Activated naive CD8-positive, alpha-beta T cell treated with anti-CD3 and anti-CD28 coated beads, Interleukin-2, amount 10 ng/mL, durations not matched to agents 7 days and 5 days (primary cell): ENCODE results near the gene MARCHF6. TPM values are rescaled to one million over a fixed set of nuclear protein-coding genes. Genes with fewer than 3 reads are reported as not detected.

Experiments used
- ATAC-seq: fragments of 150-1000 bp; cut with Tn5 transposase; one replicate; pipeline ENCODE4 v1.10.0; 2021; ENCODE audit warnings: low read depth, moderate library complexity
- POLR2A ChIA-PET: fragments of 350-600 bp; sonication (Branson Sonifier 250); formaldehyde crosslinking; loops from one replicate; lab custom pipeline; 2021; ENCODE audit warnings: antibody characterized with exemption; lab: Charles Lee
- DNase-seq: peaks from one replicate; pipeline ENCODE4 v3.0.0; 2021
- H3K27ac Mint-ChIP-seq: one replicate; pipeline ENCODE4 v1.8.0; 2022; ENCODE audit warnings: mild to moderate bottlenecking, mixed read lengths
- H3K27me3 Mint-ChIP-seq: one replicate; pipeline ENCODE4 v1.8.0; 2022; ENCODE audit warnings: mild to moderate bottlenecking, moderate library complexity, mixed read lengths
- H3K36me3 Mint-ChIP-seq: one replicate; pipeline ENCODE4 v1.8.0; 2021; ENCODE audit warnings: mild to moderate bottlenecking, mixed read lengths
- H3K4me1 Mint-ChIP-seq: one replicate; pipeline ENCODE4 v1.8.0; 2021; ENCODE audit warnings: mixed read lengths
- H3K4me3 Mint-ChIP-seq: one replicate; pipeline ENCODE4 v1.8.0; 2022; ENCODE audit warnings: mild to moderate bottlenecking, moderate library complexity, mixed read lengths
- H3K9me3 Mint-ChIP-seq: one replicate; pipeline ENCODE4 v1.8.0; 2021; ENCODE audit warnings: mixed read lengths
- total RNA-seq, 2 experiments: library from RNA; stranded (reverse); gene quantifications; one replicate each; pipeline ENCODE4 v1.2.3, GENCODE V29; 2021

MARCHF6 gene
- total RNA-seq, 2 experiments from 2014 or later, result 127 to 135 TPM

DNA sequence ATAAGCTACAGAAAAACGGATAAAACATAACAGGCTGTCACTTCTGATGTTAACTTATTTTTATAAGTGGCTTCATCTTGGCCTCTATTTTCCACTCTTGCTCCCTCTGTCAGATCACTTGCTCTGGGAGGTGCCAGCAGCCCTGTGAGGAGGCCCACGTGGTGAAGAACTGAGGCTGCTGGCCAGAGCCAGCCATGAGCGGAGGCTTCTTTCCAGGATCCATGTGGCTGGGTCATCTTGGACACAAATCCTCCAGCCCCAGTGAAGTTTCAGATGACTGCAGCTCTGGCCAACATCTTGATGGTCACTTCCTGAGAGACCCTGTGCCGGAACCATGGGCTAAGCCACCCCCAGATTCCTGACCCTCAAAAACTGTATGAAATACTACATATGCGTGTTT, 38.3 kb upstream of the MARCHF6 start:
- peaks cover 5% of the 10 kb centered on the region for H3K27me3 Mint-ChIP-seq
- H3K27ac Mint-ChIP-seq, result no peak overlapping the region
- POLR2A ChIA-PET, result no interaction called here
- ATAC-seq, result no peak
- DNase-seq, result no peak
- H3K36me3 Mint-ChIP-seq, result no peaks in the 10 kb centered on the region
- no peaks in the 10 kb centered on the region for H3K9me3 Mint-ChIP-seq
- H3K4me1 Mint-ChIP-seq, result no peaks in the 10 kb centered on the region
- no peak overlapping the region for H3K4me3 Mint-ChIP-seq

GRCh38 chr5:10315824-10316509, 37.5 kb upstream of the MARCHF6 start:
- ATAC-seq (no peak), DNase-seq (no peak)
- Mint-ChIP-seq H3K4me1 (no peaks in the 10 kb centered on the region), H3K27ac (no peak overlapping the region), H3K27me3 (peaks cover 5% of the 10 kb centered on the region), H3K36me3 (no peaks in the 10 kb centered on the region), H3K4me3 (no peak overlapping the region), H3K9me3 (no peaks in the 10 kb centered on the region)
- POLR2A ChIA-PET, result interaction anchor here (0.7 kb wide), 1 partner anchor 12 kb away, joined by 4 read pairs; no protein-coding TSS in a partner anchor

- POLR2A ChIA-PET, result no interaction called here
- no peaks in the 10 kb centered on the region for H3K36me3 Mint-ChIP-seq
- peaks cover 8% of the 10 kb centered on the region for H3K27me3 Mint-ChIP-seq
- H3K9me3 Mint-ChIP-seq, result no peaks in the 10 kb centered on the region
- ATAC-seq (no peak), DNase-seq (no peak)
- no peak overlapping the region for H3K4me3 Mint-ChIP-seq
- H3K27ac Mint-ChIP-seq, result no peak overlapping the region
- H3K4me1 Mint-ChIP-seq, result no peaks in the 10 kb centered on the region
Measured at GRCh38 chr5:10317825-10318682, 35.4 kb upstream of the MARCHF6 start.

- ATAC-seq, result no peak
- no peaks in the 10 kb centered on the region for H3K36me3 Mint-ChIP-seq
- POLR2A ChIA-PET, result no interaction called here
- no peaks in the 10 kb centered on the region for H3K4me1 Mint-ChIP-seq
- H3K4me3 Mint-ChIP-seq, result no peak overlapping the region
- no peak for DNase-seq
- peaks cover 8% of the 10 kb centered on the region for H3K27me3 Mint-ChIP-seq
- H3K27ac Mint-ChIP-seq, result no peak overlapping the region
- no peaks in the 10 kb centered on the region for H3K9me3 Mint-ChIP-seq
Measured at GRCh38 chr5:10319202-10319851, 34.2 kb upstream of the MARCHF6 start.

- H3K27me3 Mint-ChIP-seq, result peaks cover 6% of the 10 kb centered on the region
- H3K4me1 Mint-ChIP-seq, result no peaks in the 10 kb centered on the region
- H3K4me3 Mint-ChIP-seq, result no peak overlapping the region
- H3K36me3 Mint-ChIP-seq, result no peaks in the 10 kb centered on the region
- H3K9me3 Mint-ChIP-seq, result no peaks in the 10 kb centered on the region
- ATAC-seq, result no peak
- no peak overlapping the region for H3K27ac Mint-ChIP-seq
- no peak for DNase-seq
- POLR2A ChIA-PET, result no interaction called here
Measured at GRCh38 chr5:10320793-10321192, 32.7 kb upstream of the MARCHF6 start.

GRCh38 chr5:10321882-10322281, 31.6 kb upstream of the MARCHF6 start:
- DNase-seq, result no peak
- ATAC-seq, result no peak
- Mint-ChIP-seq H3K36me3 (no peaks in the 10 kb centered on the region), H3K27me3 (peaks cover 3% of the 10 kb centered on the region), H3K4me3 (no peak overlapping the region), H3K27ac (no peak overlapping the region), H3K4me1 (no peaks in the 10 kb centered on the region), H3K9me3 (no peaks in the 10 kb centered on the region)
- POLR2A ChIA-PET, result no interaction called here

- H3K27me3 Mint-ChIP-seq, result peaks cover 7% of the 10 kb centered on the region
- POLR2A ChIA-PET, result no interaction called here
- H3K36me3 Mint-ChIP-seq, result no peaks in the 10 kb centered on the region
Measured at GRCh38 chr5:10323588-10324488, 29.7 kb upstream of the MARCHF6 start.

DNA sequence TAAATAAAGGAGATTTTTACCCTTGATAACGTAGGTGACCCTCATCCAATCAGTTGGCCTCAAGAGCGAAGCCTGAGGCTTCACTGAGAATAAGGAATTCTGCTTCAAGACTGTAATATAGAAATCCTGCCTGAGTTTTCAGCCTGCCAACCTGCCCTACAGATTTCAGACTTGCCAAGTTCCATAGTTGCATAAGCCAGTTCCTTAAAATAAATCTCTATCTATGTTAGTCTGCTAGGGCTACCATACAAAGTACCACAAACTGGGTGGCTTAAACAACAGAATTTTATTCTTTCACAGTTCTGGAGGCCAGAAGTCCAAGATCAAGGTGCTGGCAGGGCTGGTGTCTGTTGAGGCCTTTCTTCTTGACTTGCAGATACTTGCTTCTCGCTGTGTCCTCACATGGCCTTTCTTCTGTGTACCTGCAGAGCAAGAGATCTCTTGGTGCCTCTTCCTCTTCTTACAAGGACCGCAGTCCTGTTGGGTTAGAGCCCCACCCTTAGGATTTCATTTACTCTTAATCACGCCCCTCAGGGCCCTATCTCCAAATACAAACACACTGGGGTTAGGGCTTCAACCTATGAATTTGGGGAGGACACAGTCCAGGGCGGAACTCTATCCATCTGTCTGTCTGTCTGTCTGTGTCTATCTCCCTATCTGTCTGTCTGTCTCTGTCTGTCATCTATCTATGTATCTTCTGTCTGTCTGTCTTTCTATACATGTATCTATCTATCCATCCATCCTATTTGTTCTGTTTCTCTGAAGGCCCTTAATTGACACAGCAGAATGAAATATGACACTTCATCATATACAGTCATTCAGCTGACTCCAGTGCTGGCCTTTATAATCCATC, 28.8 kb upstream of the MARCHF6 start:
- no peak for DNase-seq
- Mint-ChIP-seq H3K27me3 (peaks cover 11% of the 10 kb centered on the region), H3K27ac (no peak overlapping the region), H3K4me3 (no peak overlapping the region), H3K36me3 (no peaks in the 10 kb centered on the region), H3K9me3 (no peaks in the 10 kb centered on the region), H3K4me1 (peaks cover 3% of the 10 kb centered on the region)
- no peak for ATAC-seq
- POLR2A ChIA-PET, result no interaction called here

More at GRCh38 chr5:10323588-10324488, 29.7 kb upstream of the MARCHF6 start:
- ATAC-seq, result no peak
- Mint-ChIP-seq H3K4me3 (no peak overlapping the region), H3K9me3 (no peaks in the 10 kb centered on the region), H3K4me1 (peaks cover 3% of the 10 kb centered on the region), H3K27ac (no peak overlapping the region)
- no peak for DNase-seq

DNA sequence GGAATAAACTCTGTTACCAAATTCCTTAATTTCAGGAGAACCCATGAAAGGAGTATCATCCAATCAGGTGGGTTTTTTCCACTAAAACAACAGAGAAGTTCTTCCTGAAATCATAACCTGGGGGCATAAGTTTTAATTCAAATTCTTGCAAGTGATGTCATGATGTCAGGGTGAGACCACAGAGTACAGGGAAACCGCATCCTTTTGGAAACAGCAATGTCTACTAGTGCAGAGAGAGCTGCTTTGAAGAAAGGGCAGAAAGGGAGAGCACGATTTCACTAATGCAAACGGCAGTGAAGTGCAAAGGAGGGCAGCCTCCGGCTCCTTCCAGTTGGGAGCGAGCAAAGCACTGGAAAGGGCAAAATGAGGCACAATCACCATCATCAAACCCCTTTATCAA, 25.2 kb upstream of the MARCHF6 start:
- POLR2A ChIA-PET, result no interaction called here
- DNase-seq, result no peak
- no peak for ATAC-seq
- peaks cover 42% of the 10 kb centered on the region for H3K27me3 Mint-ChIP-seq
- H3K4me1 Mint-ChIP-seq, result peaks cover 6% of the 10 kb centered on the region
- H3K27ac Mint-ChIP-seq, result no peak overlapping the region
- H3K4me3 Mint-ChIP-seq, result no peak overlapping the region
- H3K36me3 Mint-ChIP-seq, result no peaks in the 10 kb centered on the region
- no peaks in the 10 kb centered on the region for H3K9me3 Mint-ChIP-seq

DNA sequence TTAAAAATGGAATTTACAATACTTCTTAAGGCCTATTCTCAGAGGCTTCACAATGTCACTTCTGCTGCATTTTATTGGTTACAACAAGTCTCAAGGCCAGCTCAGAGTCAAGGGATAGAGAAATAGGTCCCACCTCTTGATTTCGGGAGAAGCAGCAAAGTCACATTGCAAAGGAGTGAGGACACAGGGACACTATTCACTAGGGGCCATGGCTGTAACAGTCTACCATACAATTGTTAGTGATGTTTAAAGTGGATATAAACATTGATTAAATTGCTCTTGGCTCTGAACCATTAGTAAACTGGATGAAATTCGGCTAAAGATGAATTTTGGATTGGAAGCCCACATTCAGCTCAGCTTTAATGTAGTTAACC, 24.1 kb upstream of the MARCHF6 start:
- H3K27me3 Mint-ChIP-seq, result peaks cover 49% of the 10 kb centered on the region
- no peaks in the 10 kb centered on the region for H3K36me3 Mint-ChIP-seq
- H3K4me3 Mint-ChIP-seq, result no peak overlapping the region
- ATAC-seq (no peak), DNase-seq (no peak)
- peaks cover 8% of the 10 kb centered on the region for H3K4me1 Mint-ChIP-seq
- POLR2A ChIA-PET, result no interaction called here
- no peak overlapping the region for H3K27ac Mint-ChIP-seq
- H3K9me3 Mint-ChIP-seq, result no peaks in the 10 kb centered on the region

DNA sequence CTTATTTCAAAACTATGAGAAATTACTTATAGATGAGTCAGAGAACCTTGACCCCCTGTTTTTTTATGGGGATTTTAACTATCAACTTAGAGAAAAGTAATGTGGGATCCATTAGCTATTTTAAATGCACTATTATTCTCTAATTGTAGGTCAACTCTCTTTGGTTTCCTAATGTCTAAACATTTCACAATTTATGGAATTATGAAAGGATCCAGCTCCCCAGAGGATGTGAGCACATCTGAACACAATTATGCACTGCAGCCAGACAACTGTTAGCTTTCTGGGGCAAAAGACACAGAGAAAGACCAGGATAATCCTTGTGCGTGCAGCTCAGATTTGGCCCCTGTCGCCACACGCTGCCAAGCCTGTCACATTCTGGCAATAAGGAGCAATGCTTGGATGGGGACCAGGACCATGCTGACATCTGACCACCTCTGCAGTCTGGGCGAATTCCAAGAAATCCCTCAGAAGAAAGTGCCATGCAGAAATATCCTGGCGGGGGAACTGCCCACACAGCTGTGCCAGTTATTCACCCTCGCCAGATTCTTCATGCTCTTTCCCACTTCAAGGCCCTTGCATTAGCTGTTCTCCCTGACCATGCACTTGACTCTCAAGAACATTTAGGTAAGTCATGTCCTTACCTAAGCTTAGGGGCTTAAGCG, 23.5 kb upstream of the MARCHF6 start:
- Mint-ChIP-seq H3K4me3 (no peak overlapping the region), H3K9me3 (no peaks in the 10 kb centered on the region), H3K36me3 (no peaks in the 10 kb centered on the region), H3K4me1 (peaks cover 8% of the 10 kb centered on the region), H3K27me3 (peaks cover 55% of the 10 kb centered on the region), H3K27ac (no peak overlapping the region)
- POLR2A ChIA-PET, result interaction anchor here (0.5 kb wide), 1 partner anchor 212 kb away, joined by 3 read pairs; no protein-coding TSS in a partner anchor
- no peak for DNase-seq
- ATAC-seq, result no peak
